Measurements from ENCODE around the gene MLEC.

DNA sequence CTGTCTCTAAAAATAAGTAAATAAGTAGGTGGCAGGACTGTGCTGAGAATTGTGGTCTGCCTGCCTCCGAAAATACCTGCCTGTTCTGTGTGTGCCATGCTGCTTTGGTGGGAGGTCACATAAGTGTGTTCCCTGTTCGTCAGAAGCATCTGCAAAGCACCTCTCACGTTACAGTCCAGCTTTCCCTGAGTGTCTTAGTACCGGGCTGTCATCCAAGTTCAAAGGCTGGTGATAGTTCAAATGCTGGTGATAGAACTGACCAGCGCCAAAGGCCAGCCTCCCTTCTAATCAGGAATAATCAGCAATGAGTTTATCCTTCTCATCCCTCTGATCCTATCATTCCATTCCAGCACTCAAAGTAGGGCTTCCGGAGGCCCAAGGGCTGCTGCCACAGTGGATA is 40.9 kb upstream of the MLEC start:
- TF ChIP-seq EZH2 (IDR thresholded peaks at IDR 0.05) (no peak), CTCF (IDR thresholded peaks at IDR 0.05) (no peak)

Data from neural progenitor cell (in vitro differentiated cells).